HL-60 (cell line): ENCODE results near the gene ACACA.

Source experiments
- GABPA ChIP-seq: IDR thresholded peaks from 2 replicates; pipeline ENCODE4 v1.6.1; 2012; ENCODE audit warnings: low read depth
- POLR2AphosphoS5 ChIP-seq: IDR thresholded peaks from 2 replicates; pipeline ENCODE4 v1.6.1; 2012; ENCODE audit warnings: low read depth
- SPI1 ChIP-seq: IDR thresholded peaks from 2 replicates; pipeline ENCODE4 v1.6.1; 2012; ENCODE audit warnings: low read depth, mild to moderate bottlenecking, borderline replicate concordance
- TF ChIP-seq, protein P1 (sequence below): IDR thresholded peaks from one replicate; pipeline ENCODE4 v1.5.1; 2011; ENCODE audit warnings: low read length, control low read depth, inconsistent platforms; ENCODE audit not compliant: insufficient read depth

DNA sequence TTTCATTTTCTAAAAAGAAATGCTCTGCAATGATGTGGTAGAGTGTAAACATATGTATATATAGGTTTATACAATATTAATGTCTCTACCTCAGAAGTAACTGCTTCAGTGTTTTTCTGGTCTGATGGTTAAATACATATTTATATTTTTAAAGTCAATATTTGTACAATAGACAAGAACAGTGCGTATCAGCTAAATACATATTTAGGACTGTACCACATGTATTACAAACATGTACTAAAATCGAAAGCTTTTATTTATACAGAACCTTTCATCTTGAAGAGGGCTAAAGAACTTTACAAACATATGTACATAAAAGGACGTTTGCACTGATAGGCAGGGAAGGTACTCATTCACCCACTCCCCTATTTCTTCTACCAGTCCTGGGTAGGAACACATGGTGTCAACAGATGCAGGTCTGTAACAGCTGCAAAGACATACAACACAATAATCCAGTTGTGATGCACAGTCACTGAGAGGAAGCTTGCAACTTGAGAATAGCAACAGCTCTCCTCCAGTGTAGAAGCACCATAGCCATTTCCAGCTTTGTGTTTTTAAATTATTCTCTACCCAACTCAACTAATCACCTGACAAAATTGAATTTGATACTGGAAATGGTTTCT, 237.8 kb downstream of the ACACA start:
- TF ChIP-seq, protein P1, sequence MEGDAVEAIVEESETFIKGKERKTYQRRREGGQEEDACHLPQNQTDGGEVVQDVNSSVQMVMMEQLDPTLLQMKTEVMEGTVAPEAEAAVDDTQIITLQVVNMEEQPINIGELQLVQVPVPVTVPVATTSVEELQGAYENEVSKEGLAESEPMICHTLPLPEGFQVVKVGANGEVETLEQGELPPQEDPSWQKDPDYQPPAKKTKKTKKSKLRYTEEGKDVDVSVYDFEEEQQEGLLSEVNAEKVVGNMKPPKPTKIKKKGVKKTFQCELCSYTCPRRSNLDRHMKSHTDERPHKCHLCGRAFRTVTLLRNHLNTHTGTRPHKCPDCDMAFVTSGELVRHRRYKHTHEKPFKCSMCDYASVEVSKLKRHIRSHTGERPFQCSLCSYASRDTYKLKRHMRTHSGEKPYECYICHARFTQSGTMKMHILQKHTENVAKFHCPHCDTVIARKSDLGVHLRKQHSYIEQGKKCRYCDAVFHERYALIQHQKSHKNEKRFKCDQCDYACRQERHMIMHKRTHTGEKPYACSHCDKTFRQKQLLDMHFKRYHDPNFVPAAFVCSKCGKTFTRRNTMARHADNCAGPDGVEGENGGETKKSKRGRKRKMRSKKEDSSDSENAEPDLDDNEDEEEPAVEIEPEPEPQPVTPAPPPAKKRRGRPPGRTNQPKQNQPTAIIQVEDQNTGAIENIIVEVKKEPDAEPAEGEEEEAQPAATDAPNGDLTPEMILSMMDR: no peak
- TF ChIP-seq POLR2AphosphoS5: no peak
- no peak for TF ChIP-seq GABPA
- no peak for TF ChIP-seq SPI1
